GM12878 (cell line): ENCODE results near the gene PGF.

ENCODE experiments used
- EZH2 ChIP-seq: IDR thresholded peaks from 2 replicates; pipeline ENCODE4 v1.6.1; 2012; ENCODE audit warnings: low read depth, mild to moderate bottlenecking, control low read depth, inconsistent platforms, low read length, borderline replicate concordance; ENCODE audit not compliant: control insufficient read depth
- LARP7 ChIP-seq: fragments of 450-650 bp; IDR thresholded peaks from 2 replicates; pipeline ENCODE4 v1.6.1; 2017; ENCODE audit warnings: mild to moderate bottlenecking
- MYC ChIP-seq: IDR thresholded peaks from 2 replicates; pipeline ENCODE4 v1.6.1; 2011; ENCODE audit warnings: mild to moderate bottlenecking, low read length, moderate library complexity, inconsistent platforms; ENCODE audit not compliant: insufficient read depth, insufficient replicate concordance, insufficient read length, severe bottlenecking
- POLR2A ChIP-seq: IDR thresholded peaks from 2 replicates; pipeline ENCODE4 v1.6.1; 2011; ENCODE audit warnings: low read depth, mild to moderate bottlenecking, low read length
- POU2F2 ChIP-seq: IDR thresholded peaks from 3 replicates; pipeline ENCODE4 v1.6.1; 2011; ENCODE audit warnings: low read depth, mild to moderate bottlenecking, low read length, borderline replicate concordance
- RFX5 ChIP-seq: IDR thresholded peaks from 2 replicates; pipeline ENCODE4 v1.6.1; 2011; ENCODE audit warnings: low read depth, low read length, improper control_type of control experiment
- SRF ChIP-seq, 2 experiments: IDR thresholded peaks; 2 replicates each; pipeline ENCODE4 v1.6.1; 2011; ENCODE audit warnings: low read depth in 2 of 2, low read length in 2 of 2, mild to moderate bottlenecking in 1 of 2, moderate library complexity in 1 of 2
- TF ChIP-seq, protein P1 (sequence below): fragments of 450-650 bp; IDR thresholded peaks from 2 replicates; pipeline ENCODE4 v1.6.1; 2018; ENCODE audit warnings: borderline replicate concordance, mild to moderate bottlenecking; ENCODE audit not compliant: partially characterized antibody
- TF ChIP-seq, protein P2 (sequence below), 3 experiments: IDR thresholded peaks in 2 of 3; conservative IDR thresholded peaks in 1 of 3; 2 replicates each; pipeline ENCODE4 v1.5.1; 2011; ENCODE audit warnings: low read depth in 3 of 3, low read length in 3 of 3, mild to moderate bottlenecking in 3 of 3, control low read depth in 2 of 3, moderate library complexity in 2 of 3, inconsistent platforms in 1 of 3, mixed read lengths in 1 of 3; ENCODE audit not compliant: control insufficient read depth in 2 of 3, insufficient read depth in 1 of 3; ENCODE audit errors: extremely low read depth in 1 of 3

DNA sequence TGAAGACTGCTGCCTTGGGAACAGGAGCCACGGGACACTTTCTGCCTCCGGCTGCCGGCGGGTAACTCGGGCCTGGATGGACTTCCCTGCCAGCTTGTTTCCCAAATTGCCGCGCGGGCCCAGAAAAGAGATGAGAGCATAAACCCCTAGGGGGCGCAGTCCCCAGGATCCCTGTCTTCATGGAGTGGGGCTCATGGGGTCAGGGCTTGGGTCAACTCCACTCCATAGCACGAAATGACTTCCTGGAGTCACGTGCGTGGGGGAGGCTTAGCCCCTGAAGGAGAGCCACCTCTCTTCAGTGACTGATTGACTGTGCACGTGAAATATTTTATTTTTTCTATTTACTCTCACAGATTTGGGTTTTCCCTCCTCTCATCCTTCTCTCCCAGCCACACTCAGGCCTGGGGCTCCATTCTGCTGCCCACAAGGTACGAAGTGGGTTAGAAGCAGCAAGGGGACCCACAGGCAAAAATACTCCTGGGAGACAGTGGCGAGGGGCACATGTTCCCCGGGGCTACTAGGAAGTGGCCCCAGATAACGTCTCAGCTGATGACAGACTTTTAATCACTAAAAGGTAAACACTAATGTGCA, 10.0 kb downstream of the PGF start:
- TF ChIP-seq LARP7 = no peak
- TF ChIP-seq, protein P1, sequence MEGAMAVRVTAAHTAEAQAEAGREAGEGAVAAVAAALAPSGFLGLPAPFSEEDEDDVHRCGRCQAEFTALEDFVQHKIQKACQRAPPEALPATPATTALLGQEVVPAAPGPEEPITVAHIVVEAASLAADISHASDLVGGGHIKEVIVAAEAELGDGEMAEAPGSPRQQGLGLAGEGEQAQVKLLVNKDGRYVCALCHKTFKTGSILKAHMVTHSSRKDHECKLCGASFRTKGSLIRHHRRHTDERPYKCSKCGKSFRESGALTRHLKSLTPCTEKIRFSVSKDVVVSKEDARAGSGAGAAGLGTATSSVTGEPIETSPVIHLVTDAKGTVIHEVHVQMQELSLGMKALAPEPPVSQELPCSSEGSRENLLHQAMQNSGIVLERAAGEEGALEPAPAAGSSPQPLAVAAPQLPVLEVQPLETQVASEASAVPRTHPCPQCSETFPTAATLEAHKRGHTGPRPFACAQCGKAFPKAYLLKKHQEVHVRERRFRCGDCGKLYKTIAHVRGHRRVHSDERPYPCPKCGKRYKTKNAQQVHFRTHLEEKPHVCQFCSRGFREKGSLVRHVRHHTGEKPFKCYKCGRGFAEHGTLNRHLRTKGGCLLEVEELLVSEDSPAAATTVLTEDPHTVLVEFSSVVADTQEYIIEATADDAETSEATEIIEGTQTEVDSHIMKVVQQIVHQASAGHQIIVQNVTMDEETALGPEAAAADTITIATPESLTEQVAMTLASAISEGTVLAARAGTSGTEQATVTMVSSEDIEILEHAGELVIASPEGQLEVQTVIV = no peak
- TF ChIP-seq, protein P2, sequence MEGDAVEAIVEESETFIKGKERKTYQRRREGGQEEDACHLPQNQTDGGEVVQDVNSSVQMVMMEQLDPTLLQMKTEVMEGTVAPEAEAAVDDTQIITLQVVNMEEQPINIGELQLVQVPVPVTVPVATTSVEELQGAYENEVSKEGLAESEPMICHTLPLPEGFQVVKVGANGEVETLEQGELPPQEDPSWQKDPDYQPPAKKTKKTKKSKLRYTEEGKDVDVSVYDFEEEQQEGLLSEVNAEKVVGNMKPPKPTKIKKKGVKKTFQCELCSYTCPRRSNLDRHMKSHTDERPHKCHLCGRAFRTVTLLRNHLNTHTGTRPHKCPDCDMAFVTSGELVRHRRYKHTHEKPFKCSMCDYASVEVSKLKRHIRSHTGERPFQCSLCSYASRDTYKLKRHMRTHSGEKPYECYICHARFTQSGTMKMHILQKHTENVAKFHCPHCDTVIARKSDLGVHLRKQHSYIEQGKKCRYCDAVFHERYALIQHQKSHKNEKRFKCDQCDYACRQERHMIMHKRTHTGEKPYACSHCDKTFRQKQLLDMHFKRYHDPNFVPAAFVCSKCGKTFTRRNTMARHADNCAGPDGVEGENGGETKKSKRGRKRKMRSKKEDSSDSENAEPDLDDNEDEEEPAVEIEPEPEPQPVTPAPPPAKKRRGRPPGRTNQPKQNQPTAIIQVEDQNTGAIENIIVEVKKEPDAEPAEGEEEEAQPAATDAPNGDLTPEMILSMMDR (IDR thresholded peaks at IDR 0.05 in 2 of 3, conservative IDR thresholded peaks at IDR 0.05 in 1 of 3; ENCODE audit: control insufficient read depth in 2 of 3, extremely low read depth in 1 of 3, insufficient read depth in 1 of 3, low read depth in 3 of 3, low read length in 3 of 3) = peak; percentile 19 to 59 (median 52); a peak in 5 of 6 replicates
- no peak for TF ChIP-seq RFX5
- no peak for TF ChIP-seq POLR2A
- TF ChIP-seq MYC = no peak
- TF ChIP-seq EZH2 = no peak
- no peak for TF ChIP-seq SRF (IDR thresholded peaks at IDR 0.05; ENCODE audit: low read depth in 2 of 2, low read length in 2 of 2)
- no peak for TF ChIP-seq POU2F2
